Measurements from ENCODE around the gene HDHD5. TPM values are rescaled to one million over a fixed set of nuclear protein-coding genes. Genes with fewer than 3 reads are reported as not detected.

The HDHD5 gene
- total RNA-seq, 1 experiment from 2014 or later, result 68.4 TPM

DNA sequence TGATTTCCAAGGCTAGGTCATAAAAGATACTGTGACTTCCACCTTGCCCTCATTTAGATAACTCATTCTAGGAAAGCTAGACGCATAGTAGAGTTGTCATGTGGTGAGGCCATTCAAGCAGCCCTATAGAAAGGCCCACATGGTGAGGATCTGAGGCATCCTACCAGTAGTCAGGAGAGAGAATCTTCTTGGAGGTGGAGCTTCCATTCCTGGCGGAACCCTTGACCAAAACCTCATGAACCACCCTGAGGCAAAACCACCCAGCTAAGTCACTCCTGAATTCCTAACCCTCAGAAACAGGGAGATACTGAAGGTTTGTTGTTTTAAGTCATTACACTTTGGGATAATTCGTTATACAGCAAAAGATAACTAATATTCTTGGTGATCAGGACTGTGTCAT lies 2.9 kb upstream of the HDHD5 start:
- Histone ChIP-seq H3K79me1 (ENCODE audit: insufficient read depth, low read depth, low read length, poor library complexity, severe bottlenecking) (no peaks in the 10 kb centered on the region), H3K18ac (ENCODE audit: insufficient read length, low read depth, low read length) (no peak overlapping the region), H4K8ac (replicated peaks; ENCODE audit: insufficient read length, low read depth, low read length) (no peak overlapping the region), H3K4me1 (ENCODE audit: insufficient read depth, low read length) (no peaks in the 10 kb centered on the region), H3K27me3 (ENCODE audit: insufficient read depth, low read length) (no peaks in the 10 kb centered on the region), H3K9ac (ENCODE audit: extremely low read depth, insufficient read length, low read length) (no peak overlapping the region), H4K20me1 (ENCODE audit: control insufficient read depth, insufficient read depth, insufficient read length) (no peaks in the 10 kb centered on the region), H3K79me2 (ENCODE audit: insufficient read depth, low read length) (peaks cover 8% of the 10 kb centered on the region; the same call in 1 of the 2 replicates), H3K23ac (ENCODE audit: insufficient read length, low read depth, low read length) (no peak overlapping the region), H3K14ac (ENCODE audit: insufficient read depth, low read length) (no peak overlapping the region), H2BK120ac (ENCODE audit: low read depth, low read length, poor library complexity, severe bottlenecking) (no peak overlapping the region), H3K4ac (ENCODE audit: low read depth, low read length) (no peak overlapping the region), H3T11ph (ENCODE audit: low read length) (no peak overlapping the region), H3K23me2 (ENCODE audit: insufficient read length, low read depth, low read length, poor library complexity, severe bottlenecking) (peaks cover 13% of the 10 kb centered on the region), H3K4me2 (ENCODE audit: insufficient read depth, insufficient read length, low read length) (no peak overlapping the region), H2BK20ac (ENCODE audit: low read depth, low read length, poor library complexity, severe bottlenecking) (no peak overlapping the region), H2BK12ac (ENCODE audit: insufficient read length, low read depth, low read length) (no peak overlapping the region), H2BK5ac (ENCODE audit: insufficient read length, low read length) (no peak overlapping the region), H4K91ac (ENCODE audit: insufficient read length, low read depth, low read length) (no peak overlapping the region), H3K27ac (ENCODE audit: insufficient read length, low read depth, low read length) (no peak overlapping the region), H3K9me3 (ENCODE audit: control insufficient read depth, low read depth, low read length) (no peaks in the 10 kb centered on the region), H2AFZ (ENCODE audit: low read length) (no peak overlapping the region), H3K56ac (ENCODE audit: insufficient read length, low read depth, low read length) (no peak overlapping the region), H2AK5ac (ENCODE audit: insufficient read length, low read length) (no peak overlapping the region), H2BK15ac (ENCODE audit: low read depth, low read length) (no peak overlapping the region), H4K5ac (ENCODE audit: insufficient read length, low read depth, low read length) (no peak overlapping the region)
- peaks cover 0 to 7% (median 5%) of the 10 kb centered on the region in 3 experiments; a peak in 4 of 7 replicates for H3K36me3 Mint-ChIP-seq (ENCODE audit: insufficient read depth in 1 of 3, low read depth in 3 of 3)
- no CpG with 5 or more reads among the region's 3 CpGs for WGBS (ENCODE audit: extremely low coverage, insufficient read length, low lambda C conversion rate)
- H3K4me1 Mint-ChIP-seq, result peaks cover 11 to 20% of the 10 kb centered on the region in 2 experiments
- DNase-seq, result no peak
- H3K27ac Mint-ChIP-seq, result no peak overlapping the region
- H3K27me3 Mint-ChIP-seq (ENCODE audit: low read depth), result peaks cover 5% of the 10 kb centered on the region; the same call in 1 of the 2 replicates
- H3K4me3 Mint-ChIP-seq, result no peak overlapping the region
- no peaks in the 10 kb centered on the region for H3K9me3 Mint-ChIP-seq
- no peak for TF ChIP-seq CTCF (conservative IDR thresholded peaks at IDR 0.05)
